Measurements from ENCODE around the gene PCDHB12.
"Not testable (repeated sequence)": the region's sequence is repeated elsewhere in the genome, so short reads cannot be mapped to it uniquely, and the experiment has no call there.

Gene PCDHB12

GRCh38 chr5:141210849-141211248 is 2.3 kb downstream of the PCDHB12 start:
- not testable (repeated sequence) for DNase-seq

GRCh38 chr5:141213656-141214339 is 5.3 kb downstream of the PCDHB12 start, which contains the start of gene PCDHB13:
TSS of gene PCDHB13 (plus strand) at chr5:141213919. CDS start at chr5:141214124, 205 bp downstream.
- not testable (repeated sequence) for DNase-seq

DNA sequence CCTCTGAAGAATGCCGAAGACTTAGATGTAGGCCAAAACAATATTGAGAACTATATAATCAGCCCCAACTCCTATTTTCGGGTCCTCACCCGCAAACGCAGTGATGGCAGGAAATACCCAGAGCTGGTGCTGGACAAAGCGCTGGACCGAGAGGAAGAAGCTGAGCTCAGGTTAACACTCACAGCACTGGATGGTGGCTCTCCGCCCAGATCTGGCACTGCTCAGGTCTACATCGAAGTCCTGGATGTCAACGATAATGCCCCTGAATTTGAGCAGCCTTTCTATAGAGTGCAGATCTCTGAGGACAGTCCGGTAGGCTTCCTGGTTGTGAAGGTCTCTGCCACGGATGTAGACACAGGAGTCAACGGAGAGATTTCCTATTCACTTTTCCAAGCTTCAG is 6.1 kb downstream of the PCDHB12 start:
- not testable (repeated sequence) for DNase-seq

GRCh38 chr5:141215504-141215903 is 7.0 kb downstream of the PCDHB12 start:
- DNase-seq: not testable (repeated sequence)

DNA sequence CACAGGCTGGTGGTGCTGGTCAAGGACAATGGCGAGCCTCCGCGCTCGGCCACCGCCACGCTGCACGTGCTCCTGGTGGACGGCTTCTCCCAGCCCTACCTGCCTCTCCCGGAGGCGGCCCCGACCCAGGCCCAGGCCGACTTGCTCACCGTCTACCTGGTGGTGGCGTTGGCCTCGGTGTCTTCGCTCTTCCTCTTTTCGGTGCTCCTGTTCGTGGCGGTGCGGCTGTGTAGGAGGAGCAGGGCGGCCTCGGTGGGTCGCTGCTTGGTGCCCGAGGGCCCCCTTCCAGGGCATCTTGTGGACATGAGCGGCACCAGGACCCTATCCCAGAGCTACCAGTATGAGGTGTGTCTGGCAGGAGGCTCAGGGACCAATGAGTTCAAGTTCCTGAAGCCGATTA is 7.5 kb downstream of the PCDHB12 start:
- not testable (repeated sequence) for DNase-seq

GRCh38 chr5:141223112-141223783 is 14.7 kb downstream of the PCDHB12 start, which contains the start of gene PCDHB14:
TSS of gene PCDHB14 (plus strand) at chr5:141223343. CDS start at chr5:141223506, 163 bp downstream.
- DNase-seq: no peak

GRCh38 chr5:141224844-141225243 is 16.3 kb downstream of the PCDHB12 start:
- DNase-seq: not testable (repeated sequence)

- DNase-seq: not testable (repeated sequence)
Observed at GRCh38 chr5:141225421-141225820, 16.9 kb downstream of the PCDHB12 start.

DNA sequence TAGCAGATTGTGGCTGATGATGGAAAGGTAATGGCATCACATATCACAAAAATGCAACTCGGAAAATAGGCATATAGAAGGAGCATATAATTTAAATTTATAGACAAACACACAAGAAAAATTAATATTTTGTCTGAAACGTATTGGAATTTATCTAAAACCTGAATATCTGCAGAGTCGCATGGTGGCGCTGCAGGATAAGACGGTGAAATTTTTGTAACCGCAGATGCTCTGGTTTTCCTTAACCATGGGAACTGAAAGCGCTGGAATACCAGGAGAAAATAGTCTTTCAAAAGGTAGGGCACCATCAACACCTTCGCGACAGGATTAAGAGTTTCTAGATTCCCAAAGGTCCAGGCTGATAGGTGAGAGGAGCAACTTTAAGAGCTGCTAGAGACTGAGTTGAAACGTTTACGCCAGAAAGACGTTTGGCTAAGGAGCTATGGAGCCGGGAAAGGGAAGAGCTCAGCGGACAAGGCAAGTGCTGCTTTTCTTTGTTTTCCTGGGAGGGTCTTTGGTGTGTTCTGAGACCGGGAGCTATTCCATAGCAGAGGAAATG is 25.7 kb downstream of the PCDHB12 start:
- no peak for DNase-seq

DNA sequence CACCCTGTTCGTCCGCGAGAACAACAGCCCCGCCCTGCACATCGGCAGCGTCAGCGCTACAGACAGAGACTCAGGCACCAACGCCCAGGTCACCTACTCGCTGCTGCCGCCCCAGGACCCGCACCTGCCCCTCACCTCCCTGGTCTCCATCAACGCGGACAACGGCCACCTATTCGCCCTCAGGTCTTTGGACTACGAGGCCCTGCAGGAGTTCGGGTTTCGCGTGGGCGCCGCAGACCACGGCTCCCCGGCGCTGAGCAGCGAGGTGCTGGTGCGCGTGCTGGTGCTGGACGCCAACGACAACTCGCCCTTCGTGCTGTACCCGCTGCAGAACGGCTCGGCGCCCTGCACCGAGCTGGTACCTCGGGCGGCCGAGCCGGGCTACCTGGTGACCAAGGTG is 27.4 kb downstream of the PCDHB12 start:
- not testable (repeated sequence) for DNase-seq

DNA sequence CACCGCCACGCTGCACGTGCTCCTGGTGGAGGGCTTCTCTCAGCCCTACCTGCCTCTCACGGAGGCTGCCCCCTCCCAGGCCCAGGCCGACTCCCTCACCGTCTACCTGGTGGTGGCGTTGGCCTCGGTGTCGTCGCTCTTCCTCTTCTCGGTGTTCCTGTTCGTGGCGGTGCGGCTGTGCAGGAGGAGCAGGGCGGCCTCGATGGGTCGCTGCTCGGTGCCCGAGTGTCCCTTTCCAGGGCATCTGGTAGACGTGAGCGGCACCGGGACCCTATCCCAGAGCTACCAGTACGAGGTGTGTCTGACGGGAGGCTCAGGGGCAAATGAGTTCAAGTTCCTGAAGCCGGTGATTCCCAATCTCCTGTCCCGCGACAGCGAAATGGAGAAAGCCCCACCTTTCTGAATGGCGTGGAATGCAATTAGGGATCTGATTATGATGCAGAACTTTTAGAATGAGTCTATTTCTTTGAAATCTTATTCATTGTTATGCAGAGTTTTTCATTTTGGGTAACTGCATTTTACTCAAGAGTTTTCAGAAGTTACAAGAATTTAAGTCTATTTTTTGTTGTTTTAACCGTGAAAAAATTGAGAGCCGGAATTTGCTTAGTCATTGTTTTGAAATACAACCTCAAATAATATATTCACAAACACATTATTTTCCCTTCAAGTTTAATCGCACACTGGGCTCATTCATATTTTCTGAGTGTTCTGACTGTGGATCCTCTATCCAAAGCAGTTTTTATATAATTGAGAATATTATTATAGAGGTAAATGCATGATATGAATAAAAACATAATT is 28.2 kb downstream of the PCDHB12 start:
- DNase-seq: no peak

- no peak for DNase-seq
Observed at GRCh38 chr5:141241496-141241895, 33.0 kb downstream of the PCDHB12 start.

GRCh38 chr5:141245250-141245717 is 36.8 kb downstream of the PCDHB12 start, which contains the start of gene PCDHB15:
TSS of gene PCDHB15 (plus strand) at chr5:141245395. CDS start at chr5:141245579, 184 bp downstream.
- DNase-seq: no peak

GRCh38 chr5:141246971-141247370 is 38.5 kb downstream of the PCDHB12 start:
- not testable (repeated sequence) for DNase-seq

- DNase-seq: not testable (repeated sequence)
Observed at GRCh38 chr5:141247434-141247833, 38.9 kb downstream of the PCDHB12 start.

- no peak for DNase-seq
Observed at GRCh38 chr5:141250576-141250975, 42.1 kb downstream of the PCDHB12 start.

DNA sequence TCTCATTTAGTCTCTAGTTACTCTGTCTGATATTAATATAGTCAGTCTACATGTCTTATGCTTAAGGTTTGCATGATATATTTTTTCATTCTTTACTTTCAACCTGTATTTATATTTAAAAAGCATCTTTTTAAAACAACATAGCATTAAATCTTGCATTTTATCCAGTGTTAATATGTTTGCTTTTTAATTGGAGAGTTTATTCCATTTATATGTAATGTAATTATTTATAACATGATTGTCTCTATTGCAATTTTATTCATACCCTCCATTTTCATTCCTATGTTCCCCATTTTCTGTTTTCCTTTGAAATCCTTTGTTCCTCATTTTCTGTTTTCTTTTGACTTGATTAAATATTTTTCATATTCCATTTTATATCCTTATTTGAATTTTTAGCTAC is 49.9 kb downstream of the PCDHB12 start:
- DNase-seq: no peak

DNA sequence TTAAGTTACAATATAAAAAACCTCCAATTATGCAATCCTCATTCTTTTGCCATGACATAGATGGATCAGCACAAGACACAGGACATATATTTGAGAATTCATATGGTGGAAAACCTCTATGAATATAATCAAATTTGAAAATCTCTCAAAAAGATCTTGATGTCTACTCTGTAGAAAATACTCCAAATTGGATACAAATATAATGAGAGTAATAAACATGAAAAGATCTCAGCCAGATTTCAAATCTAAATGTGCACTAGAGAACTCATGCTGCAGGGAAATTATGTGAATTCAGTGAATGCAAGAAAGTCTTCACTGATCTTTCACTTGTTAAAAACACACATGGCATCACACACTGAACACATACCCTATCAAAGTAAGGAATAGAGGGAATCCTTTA is 50.4 kb downstream of the PCDHB12 start:
- DNase-seq: no peak

- DNase-seq: no peak
Observed at GRCh38 chr5:141260458-141261237, 52.1 kb downstream of the PCDHB12 start.

GRCh38 chr5:141261238-141261546 is 52.7 kb downstream of the PCDHB12 start:
- DNase-seq: no peak

Measured in inflammatory macrophage treated with lipopolysaccharide for 4 hours (primary cell).